ENCODE results near the gene SUFU.

Gene SUFU

GRCh38 chr10:102599565-102600327 lies 96.0 kb downstream of the SUFU start:
- DNase-seq = no peak

- no peak for DNase-seq
These were observed 97.0 kb downstream of the SUFU start for GRCh38 chr10:102600816-102601215.

- DNase-seq = no peak
These were observed 97.9 kb downstream of the SUFU start for GRCh38 chr10:102601639-102602038.

GRCh38 chr10:102602272-102603045 lies 98.7 kb downstream of the SUFU start:
- no peak for DNase-seq

GRCh38 chr10:102603946-102604345 lies 100.2 kb downstream of the SUFU start:
- no peak for DNase-seq

GRCh38 chr10:102604439-102604841 lies 100.7 kb downstream of the SUFU start:
- DNase-seq = no peak

GRCh38 chr10:102605712-102606111 lies 101.9 kb downstream of the SUFU start:
- no peak for DNase-seq

- DNase-seq = no peak
These were observed 104.7 kb downstream of the SUFU start for GRCh38 chr10:102608487-102608886.

- no peak for DNase-seq
These were observed 106.7 kb downstream of the SUFU start for GRCh38 chr10:102610441-102610887.

- no peak for DNase-seq
These were observed 107.8 kb downstream of the SUFU start for GRCh38 chr10:102611514-102612087.

- DNase-seq = no peak
These were observed 109.1 kb downstream of the SUFU start for GRCh38 chr10:102612964-102613275.

- DNase-seq = no peak
These were observed 109.5 kb downstream of the SUFU start for GRCh38 chr10:102613286-102613685.

GRCh38 chr10:102613785-102614184 lies 110.0 kb downstream of the SUFU start:
- DNase-seq = no peak

- no peak for DNase-seq
These were observed 111.1 kb downstream of the SUFU start for GRCh38 chr10:102614888-102615287.

- no peak for DNase-seq
These were observed 111.6 kb downstream of the SUFU start for GRCh38 chr10:102615361-102615760.

GRCh38 chr10:102616066-102616770 lies 112.4 kb downstream of the SUFU start:
- DNase-seq = no peak

- no peak for DNase-seq
These were observed 113.3 kb downstream of the SUFU start for GRCh38 chr10:102617041-102617440.

GRCh38 chr10:102617816-102618215 lies 114.0 kb downstream of the SUFU start:
- DNase-seq = no peak

- DNase-seq = no peak
These were observed 115.7 kb downstream of the SUFU start for GRCh38 chr10:102619281-102619981.

- no peak for DNase-seq
These were observed 116.4 kb downstream of the SUFU start for GRCh38 chr10:102620138-102620590.

- DNase-seq = no peak
These were observed 117.0 kb downstream of the SUFU start for GRCh38 chr10:102620591-102621442.
